HG03520 (cell line): ENCODE data around the gene PTPRD.

Experiments used
- ATAC-seq: cut with Tn5 transposase; IDR thresholded peaks from one replicate; pipeline ENCODE4 v1.9.1; 2021; ENCODE audit warnings: mild to moderate bottlenecking, moderate library complexity; ENCODE audit not compliant: unreplicated experiment

Gene PTPRD

DNA sequence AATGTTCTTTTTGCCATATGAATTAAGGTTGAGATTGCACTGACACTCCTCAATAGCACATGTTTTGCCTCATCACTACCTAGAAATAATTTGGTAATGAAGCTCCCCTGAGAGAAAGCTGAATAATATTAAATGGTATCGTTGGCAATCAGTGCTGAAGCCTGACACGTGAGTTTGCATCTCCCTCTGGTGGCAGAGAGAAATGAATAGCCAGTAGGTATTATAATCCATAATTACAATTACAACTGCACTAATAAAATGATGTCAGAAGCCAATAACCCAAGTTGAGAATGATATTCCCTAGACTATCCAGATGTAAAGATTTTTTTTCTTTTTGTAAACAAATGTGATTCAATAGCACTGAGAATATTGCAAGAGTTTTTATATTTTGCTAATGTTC lies 700.3 kb downstream of the PTPRD start:
- peak; percentile 66 for ATAC-seq

- ATAC-seq, result no peak
These were observed 707.1 kb downstream of the PTPRD start for GRCh38 chr9:9905736-9906135.

GRCh38 chr9:9904041-9904440 lies 708.8 kb downstream of the PTPRD start:
- ATAC-seq, result no peak

DNA sequence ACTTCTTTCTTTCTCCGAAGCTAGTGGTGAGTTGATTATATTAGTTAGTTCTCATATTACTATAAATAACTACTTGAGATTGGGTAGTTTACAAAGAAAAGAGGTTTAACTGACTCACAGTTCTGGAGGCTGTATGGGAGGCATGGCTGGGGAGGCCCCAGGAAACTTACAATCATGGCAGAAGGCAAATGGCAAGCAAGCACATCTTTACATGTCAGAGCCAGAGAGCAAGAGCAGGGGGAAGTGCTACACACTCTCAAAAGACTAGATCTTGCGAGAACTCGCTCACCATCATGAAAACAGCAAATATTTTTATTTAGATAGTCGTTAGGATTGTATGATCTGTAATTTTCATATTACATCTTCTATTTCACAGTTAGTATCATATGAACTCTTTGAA lies 711.2 kb downstream of the PTPRD start:
- ATAC-seq, result no peak

DNA sequence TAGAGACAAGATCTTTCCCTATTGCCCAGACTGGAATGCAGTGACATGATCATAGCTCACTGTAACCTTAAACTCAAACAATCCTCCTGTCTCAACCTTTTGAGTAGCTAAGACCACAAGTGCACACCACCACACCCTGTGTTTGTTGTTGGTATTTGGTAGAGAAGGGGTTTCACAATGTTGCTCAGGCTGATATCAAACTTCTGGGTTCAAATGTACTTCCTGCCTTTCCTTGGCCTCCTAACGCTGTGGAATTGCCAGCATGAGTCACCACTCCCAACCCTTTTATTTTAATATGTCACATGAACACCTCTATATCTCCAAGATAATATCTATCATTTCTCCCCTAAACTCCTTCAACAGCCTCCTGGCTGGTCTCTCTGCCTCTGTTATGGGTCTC lies 719.0 kb downstream of the PTPRD start:
- ATAC-seq, result no peak

GRCh38 chr9:9892217-9892616 lies 720.6 kb downstream of the PTPRD start:
- no peak for ATAC-seq

- ATAC-seq, result no peak
These were observed 731.1 kb downstream of the PTPRD start for GRCh38 chr9:9881692-9882091.

GRCh38 chr9:9874270-9874669 lies 738.5 kb downstream of the PTPRD start:
- ATAC-seq, result no peak

GRCh38 chr9:9862235-9862810 lies 750.5 kb downstream of the PTPRD start:
- no peak for ATAC-seq

DNA sequence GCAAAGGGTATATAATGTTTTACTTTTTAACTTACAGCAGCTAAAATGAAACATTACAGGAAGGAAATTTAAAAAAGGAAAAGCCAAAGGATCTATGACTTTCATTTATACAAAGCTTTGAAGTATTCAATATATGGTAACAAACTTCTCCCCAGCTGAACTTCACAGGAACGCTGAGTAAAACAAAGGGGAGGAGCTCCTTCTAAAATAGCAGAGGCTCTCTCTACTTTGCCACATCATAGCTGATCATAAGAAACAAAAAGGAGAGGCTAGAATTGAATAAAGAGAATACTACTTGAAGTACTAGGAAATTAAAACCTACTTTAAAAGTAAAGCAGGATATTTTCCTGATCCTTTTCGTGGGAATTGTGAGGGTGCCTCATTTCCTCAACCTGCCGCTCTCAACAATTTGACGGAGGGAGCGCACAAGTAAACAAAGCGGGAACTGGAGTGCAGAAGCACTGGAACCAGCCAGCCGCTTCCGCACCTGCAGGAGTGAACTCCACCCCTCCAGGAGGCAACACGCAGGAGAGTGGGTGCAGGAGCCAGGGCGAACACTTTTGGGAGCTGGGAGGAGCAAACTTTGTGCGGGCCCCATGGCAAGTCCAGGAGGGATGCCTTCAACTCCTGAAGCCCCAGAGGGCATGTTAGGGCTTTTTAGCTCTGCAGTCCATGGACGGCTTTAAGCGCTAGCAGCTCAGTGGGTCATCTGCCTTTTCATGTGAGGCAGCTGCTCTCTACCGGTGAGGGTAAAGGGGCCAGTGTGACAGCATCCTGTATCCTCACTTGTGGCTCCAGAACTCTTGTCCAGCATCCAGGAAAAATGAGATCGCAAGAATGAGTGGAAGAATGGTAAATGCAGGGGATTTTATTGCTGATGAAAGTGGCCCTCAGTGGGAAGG lies 757.4 kb downstream of the PTPRD start:
- no peak for ATAC-seq

- no peak for ATAC-seq
These were observed 765.1 kb downstream of the PTPRD start for GRCh38 chr9:9847750-9848149.

GRCh38 chr9:9846557-9846956 lies 766.2 kb downstream of the PTPRD start:
- peak; percentile 81 for ATAC-seq

GRCh38 chr9:9820436-9820835 lies 792.4 kb downstream of the PTPRD start:
- ATAC-seq, result no peak

- ATAC-seq, result no peak
These were observed 792.9 kb downstream of the PTPRD start for GRCh38 chr9:9819886-9820285.

GRCh38 chr9:9817176-9817575 lies 795.6 kb downstream of the PTPRD start:
- ATAC-seq, result no peak

DNA sequence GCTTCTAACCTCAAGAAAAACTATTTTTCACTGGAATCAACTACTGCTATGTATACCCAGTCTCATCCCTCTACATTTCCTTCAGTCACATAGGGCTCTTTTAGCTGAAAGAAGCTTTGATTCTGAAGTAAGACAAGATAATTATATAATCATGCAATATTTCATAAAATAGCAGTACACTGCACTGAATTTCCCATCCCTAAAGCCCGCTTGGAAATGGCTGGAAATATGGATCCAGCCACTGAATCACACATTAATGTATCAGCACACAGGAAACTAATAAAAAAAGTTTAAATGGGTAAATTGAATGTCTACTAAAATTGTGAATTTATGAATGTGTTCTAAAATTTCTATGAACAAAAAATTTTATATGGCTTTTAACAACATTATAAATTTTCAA lies 808.7 kb downstream of the PTPRD start:
- no peak for ATAC-seq

DNA sequence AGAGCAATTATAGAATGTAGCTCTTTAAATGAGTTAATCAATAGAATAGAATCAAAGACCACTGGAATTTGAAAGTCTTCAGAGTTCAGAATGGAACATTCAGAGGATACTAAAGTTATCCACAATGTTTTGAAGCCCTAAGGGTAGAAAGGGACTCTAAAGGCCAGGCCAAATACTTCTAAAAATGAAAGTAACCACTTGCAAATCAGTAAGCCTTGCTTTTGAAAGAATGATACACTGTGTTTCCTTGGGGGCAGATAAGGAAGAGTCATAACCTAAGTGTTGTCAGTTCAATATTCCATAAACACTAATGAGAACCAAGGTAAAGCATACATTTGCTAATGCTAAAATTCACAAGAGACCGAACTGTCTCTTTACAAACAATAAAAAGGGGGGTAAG lies 813.5 kb downstream of the PTPRD start:
- ATAC-seq, result no peak

- no peak for ATAC-seq
These were observed 820.5 kb downstream of the PTPRD start for GRCh38 chr9:9792144-9792857.

GRCh38 chr9:9791611-9792010 lies 821.2 kb downstream of the PTPRD start:
- ATAC-seq, result no peak

DNA sequence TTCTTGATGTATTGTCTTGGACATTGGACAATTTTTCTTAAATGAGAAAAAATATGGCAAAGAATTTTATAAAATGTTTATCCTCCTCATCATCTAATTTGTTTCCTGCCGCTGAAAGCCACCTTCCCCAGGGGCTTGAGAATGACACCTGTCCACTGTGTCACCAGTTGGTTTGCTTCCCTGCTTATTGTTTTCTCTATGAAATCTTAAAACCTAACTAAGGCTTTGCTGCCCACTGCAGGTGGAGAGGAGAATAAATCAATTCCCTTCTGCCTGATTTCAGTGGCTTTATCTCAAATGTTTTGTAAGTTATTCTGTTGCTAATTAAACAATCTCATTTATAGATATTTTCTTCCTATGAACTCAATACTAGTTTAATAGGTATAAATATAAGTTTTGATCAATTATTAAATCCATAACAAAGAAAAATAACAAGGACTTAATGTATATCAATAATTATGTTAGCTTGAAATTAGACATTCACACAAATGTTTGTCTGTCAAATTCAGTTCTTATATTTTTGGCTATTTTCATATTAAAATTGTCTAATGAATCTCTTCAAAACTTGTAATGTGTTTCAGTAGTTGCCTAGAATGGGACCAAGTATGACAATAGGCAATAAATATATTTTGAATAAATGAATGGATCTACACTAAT lies 822.5 kb downstream of the PTPRD start:
- peak; percentile 74 for ATAC-seq

DNA sequence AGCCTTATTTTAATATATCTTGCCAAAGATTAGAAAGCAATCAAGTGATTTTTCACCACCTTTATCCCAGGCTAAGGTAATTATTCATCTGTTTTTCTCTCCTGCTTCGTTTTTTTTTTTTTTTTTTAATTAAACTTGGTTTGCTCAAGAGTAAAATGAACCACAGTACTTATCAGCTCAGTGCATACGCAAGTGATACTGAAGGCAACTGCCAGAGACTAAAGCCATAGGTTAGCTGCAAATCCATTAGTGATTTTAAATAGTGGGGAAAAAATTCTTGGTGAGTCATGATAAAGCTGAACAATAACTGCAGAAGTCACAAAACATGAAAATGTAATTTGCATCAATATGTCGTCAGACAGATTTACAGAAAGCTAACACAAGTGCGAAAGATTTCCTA lies 829.1 kb downstream of the PTPRD start:
- no peak for ATAC-seq
